Muscle of arm (tissue), 12 donors: ENCODE data around the gene RIMBP2. TPM values are rescaled to one million over a fixed set of nuclear protein-coding genes. Genes with fewer than 3 reads are reported as not detected.

ENCODE experiments used
- DNase-seq: peaks from one replicate; pipeline ENCODE4 v3.0.0-alpha.2; 2013
- polyA plus RNA-seq, 12 donors: library from polyadenylated mRNA; unstranded; fragments of 120-200 nt; gene quantifications; one replicate each; pipeline ENCODE4 v1.2.1, GENCODE V29; 2013; ENCODE audit not compliant: insufficient read length in 12 of 12

Gene RIMBP2
- polyA plus RNA-seq, 12 donors: 0.55 to 6.5 (median 1.6) TPM; not detected in 1

- no peak for DNase-seq
Measured at GRCh38 chr12:130463818-130464670, 252.1 kb downstream of the RIMBP2 start.

GRCh38 chr12:130463275-130463658 lies 252.8 kb downstream of the RIMBP2 start:
- DNase-seq: no peak

- DNase-seq: no peak
Measured at GRCh38 chr12:130462558-130463274, 253.4 kb downstream of the RIMBP2 start.

GRCh38 chr12:130461839-130462557 lies 254.1 kb downstream of the RIMBP2 start:
- DNase-seq: no peak

GRCh38 chr12:130461447-130461815 lies 254.7 kb downstream of the RIMBP2 start:
- no peak for DNase-seq

- no peak for DNase-seq
Measured at GRCh38 chr12:130460611-130461446, 255.3 kb downstream of the RIMBP2 start.

- DNase-seq: no peak
Measured at GRCh38 chr12:130459916-130460315, 256.2 kb downstream of the RIMBP2 start.

- no peak for DNase-seq
Measured at GRCh38 chr12:130458341-130458740, 257.8 kb downstream of the RIMBP2 start.

GRCh38 chr12:130457215-130457614 lies 258.9 kb downstream of the RIMBP2 start:
- DNase-seq: no peak

- DNase-seq: peak; percentile 3
Measured at GRCh38 chr12:130456375-130457199, 259.5 kb downstream of the RIMBP2 start.

GRCh38 chr12:130455161-130455560 lies 260.9 kb downstream of the RIMBP2 start:
- no peak for DNase-seq

- no peak for DNase-seq
Measured at GRCh38 chr12:130454296-130454695, 261.8 kb downstream of the RIMBP2 start.

GRCh38 chr12:130452546-130452945 lies 263.6 kb downstream of the RIMBP2 start:
- DNase-seq: no peak

GRCh38 chr12:130451001-130451930 lies 264.8 kb downstream of the RIMBP2 start:
- DNase-seq: no peak

GRCh38 chr12:130449291-130449690 lies 266.8 kb downstream of the RIMBP2 start:
- no peak for DNase-seq

GRCh38 chr12:130448044-130448821 lies 267.9 kb downstream of the RIMBP2 start:
- no peak for DNase-seq

- DNase-seq: no peak
Measured at GRCh38 chr12:130447655-130447965, 268.5 kb downstream of the RIMBP2 start.

GRCh38 chr12:130446846-130447654 lies 269.0 kb downstream of the RIMBP2 start:
- DNase-seq: no peak
